A549 (cell line): ENCODE results near the gene SFT2D1. TPM values are rescaled to one million over a fixed set of nuclear protein-coding genes. Genes with fewer than 3 reads are reported as not detected.

Experiments
- ATAC-seq, 2 experiments: fragments of 200-7000 bp in 1 of 2; fragments of >200 bp in 1 of 2; cut with Nextera tagmentation in 1 of 2; cut with Tn5 transposase in 1 of 2; 3 replicates each; pipeline versions ENCODE4 v1.8.0 to v1.9.1; 2018 to 2020; ENCODE audit warnings: mild to moderate bottlenecking in 1 of 2, moderate library complexity in 1 of 2
- CTCF ChIA-PET: fragments of 300-600 bp; sonication (Branson Sonifier 250); formaldehyde crosslinking; extraction: SDS; loops from one replicate; lab custom pipeline; 2021; ENCODE audit warnings: antibody characterized with exemption, inconsistent platforms; lab: Yijun Ruan, JAX
- POLR2A ChIA-PET: fragments of 350-600 bp; formaldehyde crosslinking; extraction: SDS; loops from one replicate; lab custom pipeline; 2021; ENCODE audit warnings: antibody characterized with exemption, inconsistent platforms; lab: Yijun Ruan, JAX
- DNase-seq, 2 experiments: peaks; one replicate each; pipeline versions ENCODE4 v3.0.0 to v3.0.0-alpha.2; 2011 to 2016; ENCODE audit warnings: low read depth in 1 of 2, low spot score in 1 of 2
- FAIRE-seq: peaks from 2 replicates; lab custom pipeline; 2011; peaks lifted over from hg19 to GRCh38; lab: Jason Lieb, UNC
- H3K27ac ChIP-seq, 2 experiments: fragments of >200 bp; sonication (Bioruptor Twin); formaldehyde crosslinking; 3 replicates each; pipeline ENCODE4 v1.5.1; 2016 to 2017
- H3K4me1 ChIP-seq: fragments of >200 bp; sonication (Bioruptor Twin); formaldehyde crosslinking; 3 replicates; pipeline ENCODE4 v1.6.1; 2016
- H3K4me2 ChIP-seq: fragments of >200 bp; sonication (Bioruptor Twin); formaldehyde crosslinking; 3 replicates; pipeline ENCODE4 v1.6.1; 2016
- H3K4me3 ChIP-seq: fragments of >200 bp; sonication (Bioruptor Twin); formaldehyde crosslinking; 3 replicates; pipeline ENCODE4 v1.5.1; 2016
- H3K9me3 ChIP-seq: fragments of >200 bp; sonication (Bioruptor Twin); formaldehyde crosslinking; 3 replicates; pipeline ENCODE4 v1.6.1; 2016
- CHD4 ChIP-seq: fragments of 200-600 bp; sonication (generic); IDR thresholded peaks from 2 replicates; pipeline ENCODE4 v1.6.1; 2016; ENCODE audit warnings: antibody characterized with exemption, mild to moderate bottlenecking, borderline replicate concordance
- EP300 ChIP-seq, 2 experiments: fragments of >200 bp; sonication (Bioruptor Twin); formaldehyde crosslinking; IDR thresholded peaks; 2 replicates in 1 of 2; 3 replicates in 1 of 2; pipeline ENCODE4 v1.6.1; 2016 to 2017
- GATA3 ChIP-seq: IDR thresholded peaks from 2 replicates; pipeline ENCODE4 v1.6.1; 2012; ENCODE audit warnings: borderline replicate concordance
- JUN ChIP-seq, 2 experiments: fragments of >200 bp; sonication (Bioruptor Twin); formaldehyde crosslinking; IDR thresholded peaks; 2 replicates in 1 of 2; 3 replicates in 1 of 2; pipeline ENCODE4 v1.6.1; 2016 to 2017
- JUNB ChIP-seq: fragments of >200 bp; sonication (Bioruptor Twin); formaldehyde crosslinking; IDR thresholded peaks from 2 replicates; pipeline ENCODE4 v1.6.1; 2016
- KDM1A ChIP-seq: fragments of 200-600 bp; sonication (generic); IDR thresholded peaks from 2 replicates; pipeline ENCODE4 v1.6.1; 2016; ENCODE audit warnings: low read depth, mild to moderate bottlenecking
- MAFK ChIP-seq: fragments of 450-650 bp; IDR thresholded peaks from 2 replicates; pipeline ENCODE4 v1.6.1; 2014; ENCODE audit not compliant: partially characterized antibody
- MAX ChIP-seq: IDR thresholded peaks from 2 replicates; pipeline ENCODE4 v1.6.1; 2012
- NFE2L2 ChIP-seq: fragments of 150-350 bp; conservative IDR thresholded peaks from 2 replicates; pipeline ENCODE4 v1.6.1; 2014; ENCODE audit warnings: low read length
- NPAS2 ChIP-seq: fragments of 250-450 bp; sonication (Bioruptor Pico); IDR thresholded peaks from 2 replicates; pipeline ENCODE4 v1.8.0; 2022; ENCODE audit warnings: mild to moderate bottlenecking, moderate library complexity, borderline replicate concordance
- RARB ChIP-seq: fragments of 250-450 bp; sonication (Bioruptor Pico); IDR thresholded peaks from 2 replicates; pipeline ENCODE4 v1.8.0; 2021; ENCODE audit warnings: mild to moderate bottlenecking, moderate library complexity
- REST ChIP-seq: fragments of 200-600 bp; sonication (generic); IDR thresholded peaks from 2 replicates; pipeline ENCODE4 v1.6.1; 2016; ENCODE audit warnings: antibody characterized with exemption, mild to moderate bottlenecking, moderate library complexity
- SMC3 ChIP-seq: fragments of >200 bp; sonication (Bioruptor Twin); formaldehyde crosslinking; IDR thresholded peaks from 3 replicates; pipeline ENCODE4 v1.6.1; 2018; ENCODE audit warnings: inconsistent platforms
- SREBF2 ChIP-seq: fragments of 450-650 bp; IDR thresholded peaks from 2 replicates; pipeline ENCODE4 v1.6.1; 2014; ENCODE audit warnings: mild to moderate bottlenecking, moderate library complexity
- TFCP2L1 ChIP-seq: fragments of 250-450 bp; sonication (Bioruptor Pico); IDR thresholded peaks from 2 replicates; pipeline ENCODE4 v1.5.0; 2021; ENCODE audit warnings: mild to moderate bottlenecking
- ZFP36 ChIP-seq: fragments of 450-650 bp; IDR thresholded peaks from 2 replicates; pipeline ENCODE4 v1.6.1; 2014; ENCODE audit warnings: borderline replicate concordance; ENCODE audit not compliant: partially characterized antibody
- ZNF302 ChIP-seq: fragments of 250-450 bp; sonication (Bioruptor Pico); IDR thresholded peaks from 2 replicates; pipeline ENCODE4 v1.9.0; 2021; ENCODE audit warnings: inconsistent platforms, mild to moderate bottlenecking, moderate library complexity
- WGBS: methylation state at CpG from one replicate; pipeline ENCODE4 v1.1.6; 2017; ENCODE audit errors: missing lambda C conversion rate; 5-methylcytosine and 5-hydroxymethylcytosine counted together
- polyA plus RNA-seq, 4 experiments: library from polyadenylated mRNA; depleted of rRNA in 3 of 4; stranded (reverse); fragments of >200 nt; fragmentation: RNase III in 1 of 4; extraction: RNeasy Plus Mini Kit Qiagen cat#74134 plus additional on column Dnase treatment in 1 of 4; gene quantifications; 2 replicates in 3 of 4; 3 replicates in 1 of 4; pipeline ENCODE4 v1.2.3, GENCODE V29; 2011 to 2017

SFT2D1 gene
- polyA plus RNA-seq, 2 of the 4 experiments (the other 2 are of a cell fraction): 48.1 to 74.4 TPM

- TF ChIP-seq RARB (CRISPR knock-in tag) (no peak), ZNF302 (CRISPR knock-in tag) (no peak), NFE2L2 (no peak), SREBF2 (no peak), GATA3 (no peak), REST (no peak)
- TF ChIP-seq, all 56 proteins: peak for 0
These were observed 16.8 kb downstream of the SFT2D1 start (continued) for GRCh38 chr6:166325383-166326042.

GRCh38 chr6:166323395-166323794, 18.9 kb downstream of the SFT2D1 start:
- Histone ChIP-seq H3K4me1 (no peaks in the 10 kb centered on the region), H3K4me2 (no peak overlapping the region), H3K27ac (no peak overlapping the region), H3K4me3 (no peak overlapping the region), H3K9me3 (no peaks in the 10 kb centered on the region)
- FAIRE-seq (no peak), ATAC-seq (no peak), DNase-seq (no peak)
- no peak for TF ChIP-seq NPAS2 (CRISPR knock-in tag)
- TF ChIP-seq MAX: no peak
- TF ChIP-seq KDM1A: no peak
- no peak for TF ChIP-seq SMC3
- no peak for TF ChIP-seq CHD4
- TF ChIP-seq EP300 (IDR thresholded peaks at IDR 0.05): no peak
- TF ChIP-seq TFCP2L1 (CRISPR knock-in tag): no peak
- TF ChIP-seq ZFP36: no peak
- 93% methylated on average over 5 of the region's 5 CpGs for WGBS
- CTCF ChIA-PET: interaction anchor here (2.5 kb wide), 1 partner anchor 10 kb away, joined by 19 read pairs; no protein-coding TSS in a partner anchor
- POLR2A ChIA-PET: no interaction called here

GRCh38 chr6:166318649-166319600, 23.4 kb downstream of the SFT2D1 start:
- H3K4me1 ChIP-seq: no peaks in the 10 kb centered on the region
- H3K4me2 ChIP-seq: no peak overlapping the region
- WGBS: 92% methylated on average over 16 of the region's 18 CpGs
- ATAC-seq (peak; percentile 39 to 63; a peak in 5 of 6 replicates), DNase-seq (no peak), FAIRE-seq (no peak)
- ChIA-PET POLR2A (no interaction called here), CTCF (interaction anchor here (1.1 kb wide), 1 partner anchor 10 kb away, joined by 5 read pairs; the partner anchor contains the start of gene PRR18)
- no peak overlapping the region for H3K4me3 ChIP-seq
- no peak overlapping the region for H3K27ac ChIP-seq
- no peak for TF ChIP-seq CHD4
- no peak for TF ChIP-seq JUNB
- TF ChIP-seq MAFK: peak; percentile 47
- no peak for TF ChIP-seq JUN (IDR thresholded peaks at IDR 0.05)
- no peaks in the 10 kb centered on the region for H3K9me3 ChIP-seq
